Aortic smooth muscle cell (primary cell): ENCODE measurements around the gene BPIFA3. TPM values are rescaled to one million over a fixed set of nuclear protein-coding genes. Genes with fewer than 3 reads are reported as not detected.

Experiments
- total RNA-seq: library from RNA; depleted of rRNA; stranded (reverse); fragments of >200 nt; gene quantifications from 2 replicates; pipeline ENCODE4 v1.2.3, GENCODE V29; 2014

BPIFA3 gene
- total RNA-seq: not detected in 2 replicates

DNA sequence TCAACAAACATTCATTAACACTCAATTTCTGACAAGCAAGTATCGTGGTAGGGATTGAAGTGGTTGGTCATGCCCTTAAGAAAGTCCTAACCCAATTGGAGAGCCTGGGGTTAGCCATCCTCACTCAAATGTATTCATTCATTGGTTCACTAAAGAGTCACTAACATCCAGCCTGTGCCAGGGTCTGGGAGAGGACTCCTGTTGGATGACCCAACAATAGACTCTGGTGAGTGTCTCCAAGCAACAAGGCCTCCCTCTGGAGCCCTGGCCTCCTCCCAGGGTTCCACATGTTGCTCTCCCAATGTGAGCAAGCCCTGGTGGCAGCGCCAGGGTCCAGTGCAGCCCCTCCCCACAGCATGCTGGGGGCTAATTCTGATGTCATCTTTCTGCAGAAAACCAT lies at the start of gene BPIFA3:
Gene BPIFA3 (plus strand): TSS at position 301 of the 400 bp plus-strand sequence. CDS start 185 bp downstream, outside the sequence.

DNA sequence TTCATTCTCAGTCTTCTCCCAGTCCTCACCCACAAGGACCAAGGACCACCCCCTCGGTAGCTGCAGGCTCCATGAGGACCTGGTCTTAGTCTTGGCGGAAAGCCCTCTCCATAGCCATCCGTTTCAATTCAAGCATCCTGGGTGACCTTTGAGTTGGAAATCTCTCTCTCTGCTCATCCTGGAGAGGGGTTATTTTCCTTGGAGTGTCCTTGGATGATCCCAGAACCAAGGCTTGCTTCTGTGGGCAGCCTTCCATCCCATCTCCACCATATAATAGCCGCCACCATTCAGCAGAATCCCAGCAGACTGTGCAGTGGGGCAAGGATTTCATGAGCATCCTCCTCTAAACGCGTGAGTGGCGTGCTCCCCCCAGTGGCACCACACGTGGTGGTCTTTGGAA lies 49.3 kb upstream of the BPIFA3 start, which contains the start of gene BPIFA2:
Gene BPIFA2 (plus strand): TSS at position 301 of the 400 bp plus-strand sequence. CDS start 987 bp downstream, outside the sequence.

DNA sequence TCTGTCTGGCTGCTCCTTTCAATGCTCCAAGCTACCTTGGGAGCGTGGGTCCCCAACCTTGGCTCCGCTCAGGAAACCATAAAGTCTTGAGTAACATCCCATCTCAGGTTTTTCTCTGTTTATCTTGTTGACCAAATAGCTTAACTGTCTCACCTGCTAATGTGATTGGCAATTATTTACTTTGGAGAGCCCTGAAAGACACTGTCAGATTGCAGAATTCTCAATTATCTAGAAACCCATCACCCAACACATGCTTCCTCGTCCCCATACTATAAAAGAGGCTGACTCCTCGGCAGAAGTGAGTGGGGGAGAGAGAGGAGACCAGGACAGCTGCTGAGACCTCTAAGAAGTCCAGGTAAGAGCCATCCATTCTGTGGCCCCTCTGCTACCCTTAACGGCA lies 18.5 kb downstream of the BPIFA3 start, which contains the start of gene BPIFA1:
Gene BPIFA1 (plus strand): TSS at position 301 of the 400 bp plus-strand sequence. CDS start 1,716 bp downstream, outside the sequence.

Other genes with a start within 250 kb of the BPIFA3 start
- gene SUN5, start 212.9 kb upstream of the BPIFA3 start, total RNA-seq: not detected in 2 replicates
- not detected in 2 replicates for gene BPIFB2, start 209.6 kb upstream of the BPIFA3 start, total RNA-seq
- gene BPIFB6, start 185.7 kb upstream of the BPIFA3 start, total RNA-seq: not detected in 2 replicates
- not detected in 2 replicates for gene BPIFB3, start 163.4 kb upstream of the BPIFA3 start, total RNA-seq
- not detected in 2 replicates for gene BPIFB4, start 137.7 kb upstream of the BPIFA3 start, total RNA-seq
- gene BPIFA2, start 49.2 kb upstream of the BPIFA3 start, total RNA-seq: not detected in 2 replicates
- not detected in 2 replicates for gene BPIFA1, start 18.6 kb downstream of the BPIFA3 start, total RNA-seq
- gene BPIFB1, start 65.9 kb downstream of the BPIFA3 start, total RNA-seq: not detected in 2 replicates
- 14.1 and 17.6 TPM in 2 replicates for gene CDK5RAP1, start 184.2 kb downstream of the BPIFA3 start, total RNA-seq
- gene SNTA1, start 226.4 kb downstream of the BPIFA3 start, total RNA-seq: 23.9 and 40.4 TPM in 2 replicates